ENCODE results near the gene NALCN. TPM values are rescaled to one million over a fixed set of nuclear protein-coding genes. Genes with fewer than 3 reads are reported as not detected.

The NALCN gene
- polyA plus RNA-seq, 1 donor, result 1.2 TPM

- Histone ChIP-seq H3K9me3 (ENCODE audit: control insufficient read depth, low read depth, low read length) (no peaks in the 10 kb centered on the region), H3K27me3 (ENCODE audit: control insufficient read depth, insufficient read depth, low read length) (no peaks in the 10 kb centered on the region), H3K4me3 (ENCODE audit: low read length) (no peak overlapping the region), H3K27ac (ENCODE audit: low read length) (no peak overlapping the region), H3K4me1 (ENCODE audit: control insufficient read depth, insufficient read depth, low read length) (no peaks in the 10 kb centered on the region), H3K36me3 (ENCODE audit: control insufficient read depth, insufficient read depth, low read length) (no peaks in the 10 kb centered on the region)
- DNase-seq, result no peak
- 100% methylated on average over 2 of the region's 4 CpGs for WGBS (ENCODE audit: insufficient coverage, low lambda C conversion rate)
These were observed 70.1 kb downstream of the NALCN start for GRCh38 chr13:101346161-101346560.

- Histone ChIP-seq H3K27ac (ENCODE audit: low read length) (no peak overlapping the region), H3K36me3 (ENCODE audit: control insufficient read depth, insufficient read depth, low read length) (no peaks in the 10 kb centered on the region), H3K9me3 (ENCODE audit: control insufficient read depth, low read depth, low read length) (no peaks in the 10 kb centered on the region), H3K4me1 (ENCODE audit: control insufficient read depth, insufficient read depth, low read length) (no peaks in the 10 kb centered on the region), H3K4me3 (ENCODE audit: low read length) (no peak overlapping the region), H3K27me3 (ENCODE audit: control insufficient read depth, insufficient read depth, low read length) (no peaks in the 10 kb centered on the region)
- DNase-seq, result no peak
- WGBS (ENCODE audit: insufficient coverage, low lambda C conversion rate), result 93% methylated on average over 2 of the region's 5 CpGs
These were observed 73.0 kb downstream of the NALCN start for GRCh38 chr13:101343128-101343787.

- no CpG with 5 or more reads among the region's 1 CpG for WGBS (ENCODE audit: insufficient coverage, low lambda C conversion rate)
These were observed 74.8 kb downstream of the NALCN start for GRCh38 chr13:101341464-101341863.

GRCh38 chr13:101339202-101339601, 77.1 kb downstream of the NALCN start:
- no peaks in the 10 kb centered on the region for H3K4me1 ChIP-seq (ENCODE audit: control insufficient read depth, insufficient read depth, low read length)
- no peak overlapping the region for H3K27ac ChIP-seq (ENCODE audit: low read length)
- no peaks in the 10 kb centered on the region for H3K36me3 ChIP-seq (ENCODE audit: control insufficient read depth, insufficient read depth, low read length)
- no peak overlapping the region for H3K4me3 ChIP-seq (ENCODE audit: low read length)
- 94% methylated on average over 3 of the region's 5 CpGs for WGBS (ENCODE audit: insufficient coverage, low lambda C conversion rate)
- no peak for DNase-seq
- H3K9me3 ChIP-seq (ENCODE audit: control insufficient read depth, low read depth, low read length), result no peaks in the 10 kb centered on the region
- no peaks in the 10 kb centered on the region for H3K27me3 ChIP-seq (ENCODE audit: control insufficient read depth, insufficient read depth, low read length)

More at GRCh38 chr13:101341464-101341863, 74.8 kb downstream of the NALCN start:
- H3K27ac ChIP-seq (ENCODE audit: low read length), result no peak overlapping the region
- H3K36me3 ChIP-seq (ENCODE audit: control insufficient read depth, insufficient read depth, low read length), result no peaks in the 10 kb centered on the region
- H3K4me3 ChIP-seq (ENCODE audit: low read length), result no peak overlapping the region
- H3K27me3 ChIP-seq (ENCODE audit: control insufficient read depth, insufficient read depth, low read length), result no peaks in the 10 kb centered on the region
- no peaks in the 10 kb centered on the region for H3K4me1 ChIP-seq (ENCODE audit: control insufficient read depth, insufficient read depth, low read length)
- no peak for DNase-seq
- H3K9me3 ChIP-seq (ENCODE audit: control insufficient read depth, low read depth, low read length), result no peaks in the 10 kb centered on the region

- no peak overlapping the region for H3K27ac ChIP-seq (ENCODE audit: low read length)
- no peaks in the 10 kb centered on the region for H3K9me3 ChIP-seq (ENCODE audit: control insufficient read depth, low read depth, low read length)
- H3K27me3 ChIP-seq (ENCODE audit: control insufficient read depth, insufficient read depth, low read length), result no peaks in the 10 kb centered on the region
- DNase-seq, result no peak
- H3K4me3 ChIP-seq (ENCODE audit: low read length), result no peak overlapping the region
- no peaks in the 10 kb centered on the region for H3K4me1 ChIP-seq (ENCODE audit: control insufficient read depth, insufficient read depth, low read length)
- no peaks in the 10 kb centered on the region for H3K36me3 ChIP-seq (ENCODE audit: control insufficient read depth, insufficient read depth, low read length)
- WGBS (ENCODE audit: insufficient coverage, low lambda C conversion rate), result 96% methylated on average over 3 of the region's 5 CpGs
These were observed 83.7 kb downstream of the NALCN start for GRCh38 chr13:101332583-101332982.

GRCh38 chr13:101331731-101332130, 84.6 kb downstream of the NALCN start:
- Histone ChIP-seq H3K27me3 (ENCODE audit: control insufficient read depth, insufficient read depth, low read length) (no peaks in the 10 kb centered on the region), H3K36me3 (ENCODE audit: control insufficient read depth, insufficient read depth, low read length) (no peaks in the 10 kb centered on the region), H3K4me1 (ENCODE audit: control insufficient read depth, insufficient read depth, low read length) (no peaks in the 10 kb centered on the region), H3K4me3 (ENCODE audit: low read length) (no peak overlapping the region), H3K9me3 (ENCODE audit: control insufficient read depth, low read depth, low read length) (no peaks in the 10 kb centered on the region), H3K27ac (ENCODE audit: low read length) (no peak overlapping the region)
- 88% methylated on average over 1 of the region's 2 CpGs for WGBS (ENCODE audit: insufficient coverage, low lambda C conversion rate)
- DNase-seq, result no peak

GRCh38 chr13:101327871-101328270, 88.4 kb downstream of the NALCN start:
- WGBS (ENCODE audit: insufficient coverage, low lambda C conversion rate), result no CpG with 5 or more reads among the region's 3 CpGs

GRCh38 chr13:101326710-101327109, 89.6 kb downstream of the NALCN start:
- Histone ChIP-seq H3K27me3 (ENCODE audit: control insufficient read depth, insufficient read depth, low read length) (no peaks in the 10 kb centered on the region), H3K4me1 (ENCODE audit: control insufficient read depth, insufficient read depth, low read length) (no peaks in the 10 kb centered on the region), H3K27ac (ENCODE audit: low read length) (no peak overlapping the region), H3K4me3 (ENCODE audit: low read length) (no peak overlapping the region), H3K9me3 (ENCODE audit: control insufficient read depth, low read depth, low read length) (no peaks in the 10 kb centered on the region), H3K36me3 (ENCODE audit: control insufficient read depth, insufficient read depth, low read length) (no peaks in the 10 kb centered on the region)
- WGBS (ENCODE audit: insufficient coverage, low lambda C conversion rate), result 100% methylated on average over 2 of the region's 4 CpGs
- no peak for DNase-seq

More at GRCh38 chr13:101327871-101328270, 88.4 kb downstream of the NALCN start:
- H3K36me3 ChIP-seq (ENCODE audit: control insufficient read depth, insufficient read depth, low read length), result no peaks in the 10 kb centered on the region
- no peaks in the 10 kb centered on the region for H3K9me3 ChIP-seq (ENCODE audit: control insufficient read depth, low read depth, low read length)
- no peaks in the 10 kb centered on the region for H3K27me3 ChIP-seq (ENCODE audit: control insufficient read depth, insufficient read depth, low read length)
- DNase-seq, result no peak
- no peaks in the 10 kb centered on the region for H3K4me1 ChIP-seq (ENCODE audit: control insufficient read depth, insufficient read depth, low read length)
- H3K4me3 ChIP-seq (ENCODE audit: low read length), result no peak overlapping the region
- no peak overlapping the region for H3K27ac ChIP-seq (ENCODE audit: low read length)

GRCh38 chr13:101325423-101325822, 90.9 kb downstream of the NALCN start:
- Histone ChIP-seq H3K27ac (ENCODE audit: low read length) (no peak overlapping the region), H3K4me3 (ENCODE audit: low read length) (no peak overlapping the region), H3K36me3 (ENCODE audit: control insufficient read depth, insufficient read depth, low read length) (no peaks in the 10 kb centered on the region), H3K9me3 (ENCODE audit: control insufficient read depth, low read depth, low read length) (no peaks in the 10 kb centered on the region), H3K4me1 (ENCODE audit: control insufficient read depth, insufficient read depth, low read length) (no peaks in the 10 kb centered on the region), H3K27me3 (ENCODE audit: control insufficient read depth, insufficient read depth, low read length) (no peaks in the 10 kb centered on the region)
- DNase-seq, result no peak
- 53% methylated on average over 3 of the region's 3 CpGs for WGBS (ENCODE audit: insufficient coverage, low lambda C conversion rate)

- Histone ChIP-seq H3K9me3 (ENCODE audit: control insufficient read depth, low read depth, low read length) (no peaks in the 10 kb centered on the region), H3K27ac (ENCODE audit: low read length) (no peak overlapping the region), H3K4me1 (ENCODE audit: control insufficient read depth, insufficient read depth, low read length) (no peaks in the 10 kb centered on the region), H3K27me3 (ENCODE audit: control insufficient read depth, insufficient read depth, low read length) (no peaks in the 10 kb centered on the region), H3K4me3 (ENCODE audit: low read length) (no peak overlapping the region), H3K36me3 (ENCODE audit: control insufficient read depth, insufficient read depth, low read length) (no peaks in the 10 kb centered on the region)
- no peak for DNase-seq
These were observed 92.7 kb downstream of the NALCN start for GRCh38 chr13:101323601-101324000.

- no peak for DNase-seq
- no peaks in the 10 kb centered on the region for H3K4me1 ChIP-seq (ENCODE audit: control insufficient read depth, insufficient read depth, low read length)
- no peaks in the 10 kb centered on the region for H3K36me3 ChIP-seq (ENCODE audit: control insufficient read depth, insufficient read depth, low read length)
- peaks cover 3% of the 10 kb centered on the region for H3K9me3 ChIP-seq (ENCODE audit: control insufficient read depth, low read depth, low read length)
- WGBS (ENCODE audit: insufficient coverage, low lambda C conversion rate), result no CpG with 5 or more reads among the region's 10 CpGs
- no peak overlapping the region for H3K4me3 ChIP-seq (ENCODE audit: low read length)
- H3K27ac ChIP-seq (ENCODE audit: low read length), result no peak overlapping the region
- H3K27me3 ChIP-seq (ENCODE audit: control insufficient read depth, insufficient read depth, low read length), result no peaks in the 10 kb centered on the region
These were observed 98.3 kb downstream of the NALCN start for GRCh38 chr13:101317986-101318523.
